ENCODE results near the gene PIP5K1C. TPM values are rescaled to one million over a fixed set of nuclear protein-coding genes. Genes with fewer than 3 reads are reported as not detected.
A peak's percentile ranks its signal among the peaks of the same experiment; 100 is the strongest.

PIP5K1C gene
- total and polyA plus RNA-seq, 7 experiments from 2014 or later = 6.8 to 32.4 (median 21.8) TPM

GRCh38 chr19:3655402-3656072 lies 44.7 kb downstream of the PIP5K1C start:
- H3K27me3 Mint-ChIP-seq = no peaks in the 10 kb centered on the region
- peaks cover 4 to 21% (median 6%) of the 10 kb centered on the region in 5 donors for H3K36me3 Mint-ChIP-seq
- CTCF ChIA-PET = no interaction called here
- ATAC-seq (peak; percentile 47), DNase-seq (no peak)
- no peaks in the 10 kb centered on the region for H3K4me1 Mint-ChIP-seq
- Histone ChIP-seq H3K36me3 (ENCODE audit: control insufficient read depth in 2 of 3, insufficient read depth in 3 of 3, low read length in 3 of 3) (peaks cover 0 to 76% (median 3%) of the 10 kb centered on the region in 3 experiments), H3K27me3 (ENCODE audit: control insufficient read depth in 2 of 2, insufficient read depth in 2 of 2, low read length in 2 of 2) (no peaks in the 10 kb centered on the region), H3K4me3 (ENCODE audit: low read length) (no peak overlapping the region), H3K4me1 (ENCODE audit: control insufficient read depth in 2 of 2, insufficient read depth in 2 of 2, low read length in 2 of 2) (no peaks in the 10 kb centered on the region), H3K27ac (ENCODE audit: low read depth, low read length) (no peak overlapping the region), H3K9me3 (ENCODE audit: control insufficient read depth in 2 of 3, low read length in 3 of 3) (no peaks in the 10 kb centered on the region)
- H3K4me3 Mint-ChIP-seq = no peak overlapping the region
- H3K27ac Mint-ChIP-seq = no peak overlapping the region
- intact Hi-C loops (cut with micrococcal nuclease) = no loop called here
- no peaks in the 10 kb centered on the region for H3K9me3 Mint-ChIP-seq
- POLR2A ChIA-PET = interaction anchor here (1.0 kb wide), 1 partner anchor 107 kb away, joined by 3 read pairs; no protein-coding TSS in a partner anchor

- intact Hi-C loops (cut with micrococcal nuclease) = no loop called here
- no peaks in the 10 kb centered on the region for H3K4me1 ChIP-seq (ENCODE audit: control insufficient read depth in 2 of 2, insufficient read depth in 2 of 2, low read length in 2 of 2)
- no peaks in the 10 kb centered on the region for H3K9me3 Mint-ChIP-seq
- POLR2A ChIA-PET = interaction anchor here (0.6 kb wide), 1 partner anchor 237 kb away, joined by 4 read pairs; no protein-coding TSS in a partner anchor
- DNase-seq (no peak), ATAC-seq (no peak)
- H3K27me3 ChIP-seq (ENCODE audit: control insufficient read depth in 2 of 2, insufficient read depth in 2 of 2, low read length in 2 of 2) = no peaks in the 10 kb centered on the region
- H3K4me1 Mint-ChIP-seq = no peaks in the 10 kb centered on the region
- peaks cover 0 to 72% (median 3%) of the 10 kb centered on the region in 3 experiments for H3K36me3 ChIP-seq (ENCODE audit: control insufficient read depth in 2 of 3, insufficient read depth in 3 of 3, low read length in 3 of 3)
- CTCF ChIA-PET = interaction anchor here (0.6 kb wide), 1 partner anchor 484 kb away, joined by 4 read pairs; no protein-coding TSS in a partner anchor
- peaks cover 4 to 20% (median 6%) of the 10 kb centered on the region in 5 donors for H3K36me3 Mint-ChIP-seq
- H3K4me3 ChIP-seq (ENCODE audit: low read length) = no peak overlapping the region
- H3K9me3 ChIP-seq (ENCODE audit: control insufficient read depth in 2 of 3, low read length in 3 of 3) = no peaks in the 10 kb centered on the region
- H3K4me3 Mint-ChIP-seq = no peak overlapping the region
- H3K27me3 Mint-ChIP-seq = no peaks in the 10 kb centered on the region
- H3K27ac Mint-ChIP-seq = no peak overlapping the region
- no peak overlapping the region for H3K27ac ChIP-seq (ENCODE audit: low read depth, low read length)
These were observed 46.3 kb downstream of the PIP5K1C start for GRCh38 chr19:3653865-3654513.

- POLR2A ChIA-PET = interaction anchor here (0.6 to 1.1 kb wide), 2 partner anchors 8 to 236 kb away, joined by 3 to 4 read pairs; no protein-coding TSS in a partner anchor
These were observed 47.0 kb downstream of the PIP5K1C start for GRCh38 chr19:3653081-3653795.

GRCh38 chr19:3652422-3652821 lies 47.8 kb downstream of the PIP5K1C start:
- Histone ChIP-seq H3K4me3 (ENCODE audit: low read length) (no peak overlapping the region), H3K4me1 (ENCODE audit: control insufficient read depth in 2 of 2, insufficient read depth in 2 of 2, low read length in 2 of 2) (no peaks in the 10 kb centered on the region), H3K36me3 (ENCODE audit: control insufficient read depth in 2 of 3, insufficient read depth in 3 of 3, low read length in 3 of 3) (peaks cover 0 to 64% (median 3%) of the 10 kb centered on the region in 3 experiments), H3K27ac (ENCODE audit: low read depth, low read length) (no peak overlapping the region), H3K27me3 (ENCODE audit: control insufficient read depth in 2 of 2, insufficient read depth in 2 of 2, low read length in 2 of 2) (no peaks in the 10 kb centered on the region), H3K9me3 (ENCODE audit: control insufficient read depth in 2 of 3, low read length in 3 of 3) (no peaks in the 10 kb centered on the region)
- intact Hi-C loops (cut with micrococcal nuclease) = no loop called here
- ChIA-PET CTCF (interaction anchor here (1.0 kb wide), 1 partner anchor 8 kb away, joined by 3 read pairs; no protein-coding TSS in a partner anchor), POLR2A (interaction anchor here (1.1 kb wide), 1 partner anchor 9 kb away, joined by 3 read pairs; no protein-coding TSS in a partner anchor)
- no peaks in the 10 kb centered on the region for H3K9me3 Mint-ChIP-seq
- H3K4me1 Mint-ChIP-seq = no peaks in the 10 kb centered on the region
- no peaks in the 10 kb centered on the region for H3K27me3 Mint-ChIP-seq
- DNase-seq (no peak), ATAC-seq (no peak)
- H3K4me3 Mint-ChIP-seq = no peak overlapping the region
- H3K36me3 Mint-ChIP-seq = peaks cover 4 to 12% (median 5%) of the 10 kb centered on the region in 5 donors
- H3K27ac Mint-ChIP-seq = no peak overlapping the region

More at GRCh38 chr19:3653081-3653795, 47.0 kb downstream of the PIP5K1C start:
- Mint-ChIP-seq H3K9me3 (no peaks in the 10 kb centered on the region), H3K4me1 (no peaks in the 10 kb centered on the region), H3K27me3 (no peaks in the 10 kb centered on the region), H3K27ac (no peak overlapping the region), H3K4me3 (no peak overlapping the region), H3K36me3 (peaks cover 4 to 20% (median 6%) of the 10 kb centered on the region in 5 donors)
- H3K4me1 ChIP-seq (ENCODE audit: control insufficient read depth in 2 of 2, insufficient read depth in 2 of 2, low read length in 2 of 2) = no peaks in the 10 kb centered on the region
- ATAC-seq (no peak), DNase-seq (no peak)
- peaks cover 0 to 69% (median 3%) of the 10 kb centered on the region in 3 experiments for H3K36me3 ChIP-seq (ENCODE audit: control insufficient read depth in 2 of 3, insufficient read depth in 3 of 3, low read length in 3 of 3)
- no peak overlapping the region for H3K27ac ChIP-seq (ENCODE audit: low read depth, low read length)
- H3K4me3 ChIP-seq (ENCODE audit: low read length) = no peak overlapping the region
- no peaks in the 10 kb centered on the region for H3K9me3 ChIP-seq (ENCODE audit: control insufficient read depth in 2 of 3, low read length in 3 of 3)
- intact Hi-C loops (cut with micrococcal nuclease) = no loop called here
- CTCF ChIA-PET = interaction anchor here (0.6 to 1.0 kb wide), 2 partner anchors 7 to 54 kb away, joined by 3 to 4 read pairs; no protein-coding TSS in a partner anchor
- no peaks in the 10 kb centered on the region for H3K27me3 ChIP-seq (ENCODE audit: control insufficient read depth in 2 of 2, insufficient read depth in 2 of 2, low read length in 2 of 2)

- Mint-ChIP-seq H3K27me3 (no peaks in the 10 kb centered on the region), H3K4me3 (no peak overlapping the region), H3K9me3 (no peaks in the 10 kb centered on the region), H3K4me1 (peaks cover 0 to under 1% (median 0%) of the 10 kb centered on the region in 7 donors), H3K27ac (no peak overlapping the region), H3K36me3 (peaks cover 0 to 6% (median 0%) of the 10 kb centered on the region in 5 donors)
- Histone ChIP-seq H3K27me3 (ENCODE audit: control insufficient read depth in 2 of 2, insufficient read depth in 2 of 2, low read length in 2 of 2) (no peaks in the 10 kb centered on the region), H3K4me3 (ENCODE audit: low read length) (no peak overlapping the region), H3K27ac (ENCODE audit: low read depth, low read length) (no peak overlapping the region), H3K4me1 (ENCODE audit: control insufficient read depth in 2 of 2, insufficient read depth in 2 of 2, low read length in 2 of 2) (no peaks in the 10 kb centered on the region), H3K9me3 (ENCODE audit: control insufficient read depth in 2 of 3, low read length in 3 of 3) (no peaks in the 10 kb centered on the region), H3K36me3 (ENCODE audit: control insufficient read depth in 2 of 3, insufficient read depth in 3 of 3, low read length in 3 of 3) (peaks cover 0 to 63% (median 3%) of the 10 kb centered on the region in 3 experiments)
- CTCF ChIA-PET = no interaction called here
- DNase-seq (no peak), ATAC-seq (no peak)
- POLR2A ChIA-PET = no interaction called here
- intact Hi-C loops (cut with micrococcal nuclease) = no loop called here
These were observed 48.6 kb downstream of the PIP5K1C start for GRCh38 chr19:3651684-3652083.

- H3K36me3 ChIP-seq (ENCODE audit: control insufficient read depth in 2 of 3, insufficient read depth in 3 of 3, low read length in 3 of 3) = peaks cover 0 to 67% (median 3%) of the 10 kb centered on the region in 3 experiments
- Mint-ChIP-seq H3K27me3 (no peaks in the 10 kb centered on the region), H3K9me3 (no peaks in the 10 kb centered on the region), H3K27ac (no peak overlapping the region), H3K4me1 (peaks cover 0 to 2% (median 0%) of the 10 kb centered on the region in 7 donors), H3K4me3 (no peak overlapping the region), H3K36me3 (peaks cover 0 to 6% (median 0%) of the 10 kb centered on the region in 5 donors)
- ChIA-PET CTCF (no interaction called here), POLR2A (no interaction called here)
- DNase-seq (no peak), ATAC-seq (no peak)
- H3K4me1 ChIP-seq (ENCODE audit: control insufficient read depth in 2 of 2, insufficient read depth in 2 of 2, low read length in 2 of 2) = no peaks in the 10 kb centered on the region
- H3K4me3 ChIP-seq (ENCODE audit: low read length) = no peak overlapping the region
- intact Hi-C loops (cut with micrococcal nuclease) = no loop called here
- H3K27ac ChIP-seq (ENCODE audit: low read depth, low read length) = no peak overlapping the region
- no peaks in the 10 kb centered on the region for H3K9me3 ChIP-seq (ENCODE audit: control insufficient read depth in 2 of 3, low read length in 3 of 3)
- H3K27me3 ChIP-seq (ENCODE audit: control insufficient read depth in 2 of 2, insufficient read depth in 2 of 2, low read length in 2 of 2) = no peaks in the 10 kb centered on the region
These were observed 50.4 kb downstream of the PIP5K1C start for GRCh38 chr19:3649888-3650287.

Data from naive thymus-derived CD4-positive, alpha-beta T cell (primary cell).